ENCODE data around the gene GNAI1.

Gene GNAI1

DNA sequence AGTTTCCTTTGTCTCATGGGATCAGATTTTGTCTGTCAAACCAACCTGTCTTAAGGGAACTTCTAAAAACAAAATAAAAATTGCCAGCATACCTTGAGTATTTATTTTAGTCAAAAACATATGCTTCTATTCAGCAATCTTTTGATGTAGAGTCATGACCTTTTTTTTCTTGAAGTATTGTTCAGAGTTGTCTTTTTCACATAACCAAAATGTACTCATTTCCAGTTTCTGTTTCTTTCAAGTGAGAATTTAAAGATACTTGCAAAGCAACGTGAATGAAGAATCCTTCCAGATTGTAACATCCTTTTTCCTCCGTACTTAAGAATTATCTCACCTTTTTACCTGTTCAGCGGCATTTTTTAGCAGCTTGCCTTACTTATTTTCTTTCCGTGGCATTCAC lies 37.8 kb downstream of the GNAI1 start:
- Histone ChIP-seq H3K27ac (ENCODE audit: low read length) (no peak overlapping the region), H3K4me1 (ENCODE audit: insufficient read depth, low read length) (no peaks in the 10 kb centered on the region), H3K9me3 (ENCODE audit: insufficient read depth, low read length, severe bottlenecking) (no peaks in the 10 kb centered on the region), H3K4me2 (ENCODE audit: insufficient read depth, low read length) (no peak overlapping the region), H3K79me2 (ENCODE audit: insufficient read depth, low read length) (no peaks in the 10 kb centered on the region), H2AFZ (ENCODE audit: low read depth, low read length) (no peak overlapping the region), H3K4me3 (ENCODE audit: low read depth in 1 of 2, low read length in 2 of 2) (no peak overlapping the region), H3K27me3 (ENCODE audit: insufficient read depth, low read length, poor library complexity) (no peaks in the 10 kb centered on the region), H3K36me3 (ENCODE audit: insufficient read depth, low read length) (no peaks in the 10 kb centered on the region), H3K9ac (ENCODE audit: low read depth, low read length) (no peak overlapping the region), H4K20me1 (ENCODE audit: insufficient read depth, low read length) (no peaks in the 10 kb centered on the region)
- DNase-seq (no peak), ATAC-seq (ENCODE audit: insufficient read depth, low read depth) (no peak)
- no peak for TF ChIP-seq EZH2 (IDR thresholded peaks at IDR 0.05; ENCODE audit: borderline replicate concordance, low read depth, low read length, severe bottlenecking)
- TF ChIP-seq, protein P1, sequence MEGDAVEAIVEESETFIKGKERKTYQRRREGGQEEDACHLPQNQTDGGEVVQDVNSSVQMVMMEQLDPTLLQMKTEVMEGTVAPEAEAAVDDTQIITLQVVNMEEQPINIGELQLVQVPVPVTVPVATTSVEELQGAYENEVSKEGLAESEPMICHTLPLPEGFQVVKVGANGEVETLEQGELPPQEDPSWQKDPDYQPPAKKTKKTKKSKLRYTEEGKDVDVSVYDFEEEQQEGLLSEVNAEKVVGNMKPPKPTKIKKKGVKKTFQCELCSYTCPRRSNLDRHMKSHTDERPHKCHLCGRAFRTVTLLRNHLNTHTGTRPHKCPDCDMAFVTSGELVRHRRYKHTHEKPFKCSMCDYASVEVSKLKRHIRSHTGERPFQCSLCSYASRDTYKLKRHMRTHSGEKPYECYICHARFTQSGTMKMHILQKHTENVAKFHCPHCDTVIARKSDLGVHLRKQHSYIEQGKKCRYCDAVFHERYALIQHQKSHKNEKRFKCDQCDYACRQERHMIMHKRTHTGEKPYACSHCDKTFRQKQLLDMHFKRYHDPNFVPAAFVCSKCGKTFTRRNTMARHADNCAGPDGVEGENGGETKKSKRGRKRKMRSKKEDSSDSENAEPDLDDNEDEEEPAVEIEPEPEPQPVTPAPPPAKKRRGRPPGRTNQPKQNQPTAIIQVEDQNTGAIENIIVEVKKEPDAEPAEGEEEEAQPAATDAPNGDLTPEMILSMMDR (IDR thresholded peaks at IDR 0.05; ENCODE audit: borderline replicate concordance, extremely low read depth, low read length, poor library complexity, severe bottlenecking) = no peak

DNA sequence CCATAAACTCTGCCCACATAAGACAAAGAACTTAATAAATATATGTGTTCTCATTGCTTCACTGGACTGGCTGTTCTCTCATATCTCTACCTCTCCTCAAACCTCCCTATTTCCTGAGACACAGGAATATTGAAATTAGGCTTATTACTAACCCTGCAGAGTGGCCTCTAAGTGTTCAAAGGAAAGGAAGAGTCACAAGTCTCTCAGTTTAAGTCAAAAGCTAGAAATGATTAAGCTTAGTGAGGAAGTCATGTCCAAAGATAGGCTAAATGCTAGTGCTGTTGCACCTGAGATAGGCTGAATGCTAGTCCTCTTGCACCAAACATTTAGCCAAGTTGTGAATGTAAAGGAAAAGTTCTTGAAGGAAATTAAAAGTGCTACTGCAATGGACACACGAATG lies 41.1 kb downstream of the GNAI1 start:
- H3K4me1 ChIP-seq (ENCODE audit: insufficient read depth, low read length) = no peaks in the 10 kb centered on the region
- no peaks in the 10 kb centered on the region for H4K20me1 ChIP-seq (ENCODE audit: insufficient read depth, low read length)
- no peak for TF ChIP-seq EZH2 (IDR thresholded peaks at IDR 0.05; ENCODE audit: borderline replicate concordance, low read depth, low read length, severe bottlenecking)
- TF ChIP-seq, protein P1 (IDR thresholded peaks at IDR 0.05; ENCODE audit: borderline replicate concordance, extremely low read depth, low read length, poor library complexity, severe bottlenecking) = no peak
- no peaks in the 10 kb centered on the region for H3K79me2 ChIP-seq (ENCODE audit: insufficient read depth, low read length)
- H3K9me3 ChIP-seq (ENCODE audit: insufficient read depth, low read length, severe bottlenecking) = no peaks in the 10 kb centered on the region
- no peak overlapping the region for H3K4me3 ChIP-seq (ENCODE audit: low read depth in 1 of 2, low read length in 2 of 2)
- H3K4me2 ChIP-seq (ENCODE audit: insufficient read depth, low read length) = no peak overlapping the region
- no peak overlapping the region for H3K9ac ChIP-seq (ENCODE audit: low read depth, low read length)
- no peak overlapping the region for H2AFZ ChIP-seq (ENCODE audit: low read depth, low read length)
- no peaks in the 10 kb centered on the region for H3K27me3 ChIP-seq (ENCODE audit: insufficient read depth, low read length, poor library complexity)
- no peak overlapping the region for H3K27ac ChIP-seq (ENCODE audit: low read length)
- ATAC-seq (ENCODE audit: insufficient read depth, low read depth) = no peak
- H3K36me3 ChIP-seq (ENCODE audit: insufficient read depth, low read length) = no peaks in the 10 kb centered on the region
- DNase-seq = no peak

DNA sequence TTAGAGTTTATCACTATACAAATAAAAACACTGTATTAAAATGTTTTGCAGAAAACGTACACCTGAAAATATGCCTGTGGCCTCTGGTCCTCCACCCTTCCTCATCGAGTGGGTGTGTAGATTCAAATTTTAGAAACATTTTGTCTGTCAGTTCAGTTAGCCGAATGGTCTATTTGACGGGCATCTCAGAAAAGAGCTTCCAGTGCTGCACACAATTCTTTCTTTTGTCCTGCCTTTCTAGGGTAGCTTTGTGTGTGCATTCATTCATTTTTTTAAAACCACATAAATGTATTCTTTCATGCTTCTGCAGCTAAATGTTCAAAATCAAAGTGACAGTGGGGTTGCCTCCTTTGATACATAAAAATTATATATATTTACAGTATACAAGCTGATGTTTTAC lies 46.8 kb downstream of the GNAI1 start:
- H3K36me3 ChIP-seq (ENCODE audit: insufficient read depth, low read length) = no peaks in the 10 kb centered on the region
- no peak overlapping the region for H2AFZ ChIP-seq (ENCODE audit: low read depth, low read length)
- no peak overlapping the region for H3K4me3 ChIP-seq (ENCODE audit: low read depth in 1 of 2, low read length in 2 of 2)
- no peak overlapping the region for H3K4me2 ChIP-seq (ENCODE audit: insufficient read depth, low read length)
- no peaks in the 10 kb centered on the region for H3K79me2 ChIP-seq (ENCODE audit: insufficient read depth, low read length)
- H3K9ac ChIP-seq (ENCODE audit: low read depth, low read length) = no peak overlapping the region
- ATAC-seq (ENCODE audit: insufficient read depth, low read depth) (no peak), DNase-seq (no peak)
- H3K27ac ChIP-seq (ENCODE audit: low read length) = no peak overlapping the region
- no peaks in the 10 kb centered on the region for H4K20me1 ChIP-seq (ENCODE audit: insufficient read depth, low read length)
- no peaks in the 10 kb centered on the region for H3K4me1 ChIP-seq (ENCODE audit: insufficient read depth, low read length)
- TF ChIP-seq, protein P1 (IDR thresholded peaks at IDR 0.05; ENCODE audit: borderline replicate concordance, extremely low read depth, low read length, poor library complexity, severe bottlenecking) = no peak
- TF ChIP-seq EZH2 (IDR thresholded peaks at IDR 0.05; ENCODE audit: borderline replicate concordance, low read depth, low read length, severe bottlenecking) = no peak
- no peaks in the 10 kb centered on the region for H3K9me3 ChIP-seq (ENCODE audit: insufficient read depth, low read length, severe bottlenecking)
- no peaks in the 10 kb centered on the region for H3K27me3 ChIP-seq (ENCODE audit: insufficient read depth, low read length, poor library complexity)
